Hematopoietic multipotent progenitor cell treated with erythropoietin and hydrocortisone succinate and interleukin-3 and kit ligand, for 8 days (in vitro differentiated cells): ENCODE measurements around the gene ZNF213.
A peak's percentile ranks its signal among the peaks of the same experiment; 100 is the strongest.

Experiments
- DNase-seq: peaks from one replicate; pipeline ENCODE4 v3.0.0-alpha.2; 2015

The ZNF213 gene, protein sequence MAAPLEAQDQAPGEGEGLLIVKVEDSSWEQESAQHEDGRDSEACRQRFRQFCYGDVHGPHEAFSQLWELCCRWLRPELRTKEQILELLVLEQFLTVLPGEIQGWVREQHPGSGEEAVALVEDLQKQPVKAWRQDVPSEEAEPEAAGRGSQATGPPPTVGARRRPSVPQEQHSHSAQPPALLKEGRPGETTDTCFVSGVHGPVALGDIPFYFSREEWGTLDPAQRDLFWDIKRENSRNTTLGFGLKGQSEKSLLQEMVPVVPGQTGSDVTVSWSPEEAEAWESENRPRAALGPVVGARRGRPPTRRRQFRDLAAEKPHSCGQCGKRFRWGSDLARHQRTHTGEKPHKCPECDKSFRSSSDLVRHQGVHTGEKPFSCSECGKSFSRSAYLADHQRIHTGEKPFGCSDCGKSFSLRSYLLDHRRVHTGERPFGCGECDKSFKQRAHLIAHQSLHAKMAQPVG

DNA sequence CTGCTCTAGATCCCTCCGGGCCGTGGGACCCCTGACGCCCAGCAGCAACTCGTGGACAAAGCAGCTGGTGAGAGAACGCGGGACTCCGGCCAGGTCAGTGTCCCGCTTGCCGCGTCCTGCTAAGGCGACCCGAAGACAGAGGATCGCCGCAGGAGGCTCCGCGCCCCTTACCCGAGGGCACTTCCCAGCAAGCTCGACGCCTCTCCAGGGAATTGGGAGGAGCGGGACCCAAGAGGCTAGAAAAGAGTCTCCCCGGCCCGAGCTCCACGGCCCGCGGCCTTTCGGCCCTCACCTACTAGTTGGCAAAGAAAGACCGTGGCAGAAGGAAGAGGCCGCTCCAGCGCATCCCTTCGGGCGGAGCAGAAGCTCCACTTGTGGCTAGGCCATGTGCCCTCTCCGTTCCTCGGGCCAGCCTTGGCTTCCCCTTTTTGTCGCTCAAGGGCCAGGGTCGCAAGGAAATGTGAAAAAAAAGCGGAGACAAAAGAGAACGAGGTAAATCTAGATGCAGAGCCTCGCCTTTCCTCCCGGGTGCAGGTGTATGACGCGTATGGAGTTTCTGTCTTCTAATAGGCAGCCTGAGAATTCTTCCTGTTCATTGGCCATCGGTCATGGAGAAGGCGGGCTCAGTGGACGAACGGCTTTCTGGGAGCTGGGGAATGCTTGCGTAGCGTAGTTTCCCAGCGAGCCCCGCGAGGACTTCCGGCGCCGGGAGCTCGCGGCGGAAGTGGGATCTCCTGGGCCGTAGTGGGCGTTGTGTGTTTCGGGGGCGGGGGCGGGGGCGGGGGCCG, at the start of gene ZNF213:
ZNF213 (plus strand) TSS at position 692 of the 788 bp plus-strand sequence. CDS start 2,252 bp downstream, outside the sequence.
- peak; percentile 99 for DNase-seq

DNA sequence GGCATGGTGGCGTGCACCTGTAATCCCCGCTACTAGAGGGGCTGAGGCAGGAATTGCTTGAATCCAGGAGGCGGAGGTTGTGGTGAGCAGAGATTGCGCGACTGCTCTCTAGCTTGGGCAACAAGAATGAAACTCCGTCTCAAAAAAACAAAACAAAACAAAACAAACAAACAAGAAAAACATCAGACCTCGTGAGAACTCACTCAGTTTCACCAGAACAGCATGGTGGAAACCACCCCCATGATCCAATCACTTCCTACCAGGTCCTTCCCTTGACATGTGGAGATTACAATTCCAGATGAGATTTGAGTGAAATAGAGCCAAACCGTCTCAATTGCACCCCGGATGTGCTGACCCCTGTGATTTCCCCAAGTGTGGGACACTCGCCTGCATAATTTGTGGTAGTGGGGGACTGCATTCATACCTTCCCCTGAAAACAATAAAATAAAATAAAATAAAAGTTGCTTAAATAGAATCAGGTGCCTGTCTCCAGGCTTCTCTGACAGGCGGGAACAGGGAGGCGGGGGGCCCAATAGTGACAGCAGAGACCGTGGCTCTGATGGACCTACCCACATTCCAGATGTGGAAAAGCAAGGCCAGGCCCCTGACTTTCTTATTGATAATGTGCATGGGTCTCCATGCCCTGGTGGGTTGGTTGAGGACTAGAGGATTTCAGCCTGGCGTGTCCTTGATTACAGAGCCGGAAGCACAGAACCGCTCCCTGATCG, 48.8 kb upstream of the ZNF213 start:
- DNase-seq = no peak

DNA sequence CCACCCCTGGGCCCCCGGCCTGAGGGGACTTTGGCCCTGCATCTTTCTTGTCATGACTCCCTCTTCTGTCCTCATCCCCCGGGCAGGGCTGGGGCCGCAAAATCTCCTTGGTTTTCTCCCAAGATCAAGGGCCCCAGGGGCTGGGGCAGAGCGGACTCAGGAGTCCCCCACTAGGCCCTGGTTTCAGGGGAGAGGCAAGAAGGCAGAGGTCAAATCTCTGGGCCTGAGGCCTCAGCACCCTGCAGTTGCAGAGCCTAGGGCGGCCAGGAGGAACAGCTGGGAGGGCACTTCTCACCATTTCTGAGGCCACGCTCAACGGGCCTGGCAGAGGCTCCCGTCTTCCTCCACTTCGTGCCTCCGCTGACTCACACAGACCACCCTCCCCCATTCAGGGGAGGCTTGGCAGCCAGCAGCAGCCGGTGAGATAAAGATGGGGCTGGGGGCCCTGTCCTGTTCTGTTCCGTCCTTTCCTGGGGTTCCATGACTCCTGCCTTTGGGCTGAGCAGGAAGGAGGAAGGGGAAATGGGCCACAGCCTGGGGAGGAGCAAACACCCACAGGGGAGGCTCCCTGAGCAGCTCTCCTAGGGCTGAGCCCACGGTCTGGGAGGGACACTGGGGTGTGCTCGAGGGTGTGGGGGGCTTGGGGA, 48.1 kb upstream of the ZNF213 start:
- DNase-seq = no peak

DNA sequence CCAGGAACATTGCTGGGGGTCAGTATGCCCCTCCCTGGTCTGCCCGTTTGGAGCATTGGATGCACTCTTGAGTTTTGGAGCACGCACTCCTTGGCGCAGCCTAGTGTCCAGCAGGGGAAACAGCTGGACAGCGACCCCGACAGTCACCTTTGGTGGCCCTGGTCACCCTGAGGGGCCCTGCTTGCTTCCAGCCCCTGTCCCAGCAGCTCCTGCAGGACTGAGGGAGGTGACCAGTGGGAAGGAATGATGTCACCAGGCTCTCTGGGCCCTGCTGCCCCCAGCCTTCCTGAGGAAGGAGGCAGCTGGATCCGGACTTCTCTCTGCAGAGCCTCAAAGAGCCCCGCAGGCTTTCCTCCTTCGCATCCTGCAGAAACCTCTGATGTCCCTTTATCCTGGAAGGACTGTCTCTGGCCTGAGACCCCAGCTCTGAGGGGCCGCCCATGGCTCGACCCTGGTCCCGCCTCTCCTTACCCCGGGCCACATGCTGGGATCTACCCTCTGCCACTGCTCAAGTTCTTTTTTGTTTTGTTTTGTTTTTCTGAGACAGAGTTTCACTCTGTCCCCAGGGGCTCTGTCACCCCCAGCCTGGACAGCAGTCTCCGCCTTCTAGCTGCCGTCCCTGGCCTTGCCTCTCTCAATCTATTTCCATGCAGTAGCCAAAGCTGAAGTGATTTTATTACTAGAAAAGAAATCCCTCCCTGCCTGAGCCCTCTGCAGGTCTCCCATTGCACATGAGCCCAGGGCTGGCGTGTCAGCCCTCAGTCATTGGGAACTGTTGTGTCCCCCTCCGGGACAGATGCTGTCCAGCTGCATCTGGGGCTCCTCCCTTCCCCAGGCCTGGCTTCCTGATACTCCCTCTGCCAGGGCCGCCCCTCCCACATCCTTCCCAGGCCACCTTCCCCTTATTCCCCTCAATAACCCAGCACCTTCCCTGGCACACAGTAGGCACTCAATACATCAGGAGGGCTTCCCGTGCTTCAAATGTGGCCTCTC, 47.3 kb upstream of the ZNF213 start:
- DNase-seq = no peak

DNA sequence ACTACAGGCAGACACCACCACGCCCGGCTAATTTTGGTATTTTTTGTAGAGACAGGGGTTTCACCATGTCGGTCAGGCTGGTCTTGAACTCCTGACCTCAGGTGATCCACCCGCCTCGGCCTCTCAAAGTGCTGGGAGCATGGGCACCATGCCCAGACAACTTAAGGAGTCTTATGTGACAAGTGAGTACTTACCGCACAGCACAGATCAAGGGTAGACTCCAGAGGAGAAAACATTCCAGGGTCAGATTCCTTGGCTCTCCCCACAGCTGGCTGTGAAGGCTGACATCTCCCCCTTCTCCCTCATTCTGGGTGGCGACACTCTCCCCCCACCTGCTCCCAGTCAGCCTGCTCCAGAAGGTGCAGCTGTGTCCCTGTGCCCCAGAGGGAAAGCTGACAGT, 46.4 kb upstream of the ZNF213 start:
- DNase-seq = no peak

DNA sequence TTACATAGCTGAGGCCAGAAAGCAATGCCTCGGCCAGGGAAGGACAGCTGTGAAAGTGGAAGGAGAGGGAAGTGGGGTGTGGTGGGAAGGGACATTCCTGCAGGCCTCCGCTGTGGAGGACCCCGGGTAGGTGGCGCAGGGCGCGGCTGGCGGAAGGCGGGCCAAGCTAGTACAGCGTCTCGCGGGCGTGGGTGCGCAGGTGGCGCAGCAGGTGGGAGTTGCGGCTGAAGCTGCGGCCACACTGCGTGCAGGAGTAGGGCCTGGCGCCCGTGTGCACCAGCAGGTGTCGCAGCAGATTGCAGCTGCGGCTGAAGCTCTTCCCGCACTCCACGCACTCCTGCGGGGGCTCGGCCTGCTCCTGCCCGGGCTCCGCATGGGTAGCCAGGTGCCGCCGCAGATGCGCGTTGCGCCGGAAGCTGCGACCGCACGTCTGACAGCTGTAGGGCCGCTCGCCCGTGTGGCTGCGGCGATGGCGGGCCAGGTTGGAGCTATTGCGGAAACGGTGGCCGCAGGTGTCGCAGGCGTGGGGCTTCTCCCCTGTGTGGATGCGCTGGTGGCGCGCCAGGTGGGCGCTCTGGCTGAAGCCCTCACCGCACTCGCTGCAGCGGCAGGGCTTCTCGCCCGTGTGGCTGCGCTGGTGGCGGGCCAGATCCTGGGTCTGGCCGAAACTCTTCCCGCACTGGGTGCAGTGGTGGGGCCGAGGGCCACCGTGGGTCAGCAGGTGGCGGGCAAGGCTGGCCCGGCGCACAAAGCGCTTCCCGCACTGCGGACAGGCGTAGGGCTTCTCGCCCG, 45.7 kb upstream of the ZNF213 start:
- no peak for DNase-seq

DNA sequence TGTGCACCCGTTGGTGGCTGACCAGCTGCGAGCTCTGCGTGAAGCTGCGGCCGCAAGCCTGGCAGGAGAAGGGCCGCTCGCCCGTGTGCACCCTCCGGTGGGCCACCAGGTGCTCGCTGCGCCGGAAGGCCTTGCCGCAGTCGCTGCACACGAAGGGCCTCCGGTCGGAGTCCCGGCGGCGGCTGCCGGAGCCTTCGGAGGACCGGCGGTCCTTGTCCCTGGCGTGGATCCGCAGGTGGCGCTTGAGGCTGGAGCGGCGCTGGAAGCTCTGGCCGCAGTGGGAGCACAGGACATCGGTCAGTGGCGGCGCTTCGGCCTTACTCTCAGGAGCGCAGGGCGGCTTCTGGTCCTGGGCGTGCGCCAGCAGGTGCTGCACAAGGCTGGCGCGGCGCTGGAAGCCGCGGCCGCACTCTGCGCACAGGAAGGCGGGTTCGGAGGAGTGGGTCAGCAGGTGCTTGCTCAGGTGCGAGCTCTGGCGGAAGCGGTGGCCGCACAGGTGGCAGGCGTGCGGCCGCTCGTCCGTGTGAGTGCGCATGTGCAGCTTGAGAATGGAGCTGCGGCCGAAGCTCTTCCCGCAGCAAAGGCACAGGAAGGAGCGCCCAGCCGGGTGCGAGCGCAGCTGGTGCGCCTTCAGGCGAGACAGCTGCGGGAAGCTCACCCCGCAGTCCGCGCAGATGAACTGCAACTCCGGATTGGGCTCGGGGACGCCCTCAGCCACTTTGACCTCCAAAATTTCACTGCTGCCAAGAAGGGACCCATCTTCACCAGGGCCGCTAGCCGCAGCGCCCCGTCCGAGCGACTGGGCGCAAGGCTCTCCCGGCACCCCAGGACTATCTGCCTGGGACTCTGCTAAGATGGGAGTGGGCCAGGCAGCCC, 44.9 kb upstream of the ZNF213 start:
- no peak for DNase-seq

DNA sequence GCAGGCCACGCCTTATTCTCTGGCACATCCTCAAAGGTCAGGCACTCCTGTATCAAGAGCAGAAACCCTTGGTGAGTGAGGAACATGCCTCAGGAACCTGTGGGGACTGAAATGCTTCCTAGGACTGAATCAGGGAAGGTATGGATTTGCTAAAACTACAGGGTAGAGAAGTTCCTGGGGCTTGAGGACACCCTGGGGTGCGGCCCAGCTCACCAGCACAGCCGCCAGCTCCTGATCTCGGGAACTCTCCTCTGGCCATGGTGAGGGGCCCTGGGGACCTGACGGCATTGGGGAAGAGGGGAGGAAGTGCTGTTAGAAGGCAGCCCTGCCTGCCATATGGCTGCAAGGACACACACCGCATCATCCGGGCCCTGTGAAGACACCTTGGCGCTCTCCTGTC, 43.3 kb upstream of the ZNF213 start:
- no peak for DNase-seq

DNA sequence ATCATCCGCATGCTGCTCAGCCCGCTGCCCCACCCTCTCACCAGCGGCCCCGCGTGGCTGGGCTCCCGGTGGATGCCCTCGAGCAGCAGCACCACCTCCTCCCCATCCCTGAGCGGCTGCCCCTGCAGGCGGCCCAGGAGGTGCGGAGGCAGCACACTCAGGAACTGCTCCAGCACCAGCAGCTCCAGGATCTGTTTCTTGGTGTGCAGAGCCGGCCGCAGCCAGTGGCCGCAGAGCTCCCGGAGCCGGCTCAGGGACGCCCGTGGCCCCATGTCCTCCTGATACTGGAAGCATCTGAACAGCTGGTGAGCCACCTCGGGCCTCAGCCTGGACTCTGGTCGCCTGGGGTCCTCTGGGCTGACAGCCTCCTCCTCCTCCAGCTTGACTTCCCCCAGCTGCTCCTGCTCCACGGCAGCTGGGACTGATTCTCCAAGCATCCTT, 42.3 kb upstream of the ZNF213 start:
- no peak for DNase-seq

DNA sequence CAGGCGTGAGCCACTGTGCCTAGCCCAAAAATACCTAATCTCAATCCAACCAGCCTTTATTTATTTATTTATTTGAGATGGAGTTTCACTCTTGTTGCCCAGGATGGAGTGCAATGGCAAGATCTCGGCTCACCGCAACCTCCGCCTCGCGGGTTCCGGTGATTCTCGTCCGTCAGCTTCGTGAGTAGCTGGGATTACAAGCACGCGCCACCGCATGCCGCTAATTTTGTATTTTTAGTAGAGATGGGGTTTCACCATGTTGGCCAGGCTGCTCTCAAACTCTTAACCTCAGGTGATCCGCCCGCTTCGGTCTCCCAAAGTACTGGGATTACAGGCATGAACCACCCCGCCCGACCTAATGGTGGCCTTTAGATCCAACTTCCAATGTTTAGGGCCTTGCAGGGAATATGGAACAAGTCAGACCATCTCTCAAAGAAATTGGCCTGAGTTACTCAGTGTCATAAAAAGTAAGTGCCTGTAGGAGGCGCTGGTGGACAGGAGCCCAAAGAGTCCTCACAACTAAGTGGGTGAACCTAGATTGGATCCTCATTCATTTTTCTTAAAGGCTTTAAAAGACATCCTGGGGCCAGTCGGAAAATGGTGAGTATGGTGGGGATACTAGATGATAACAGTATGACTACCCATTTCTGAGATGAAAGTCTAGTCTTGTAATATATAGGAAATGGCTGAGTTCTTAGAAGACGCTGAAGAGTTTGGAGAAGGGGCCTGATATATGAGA, 40.4 kb upstream of the ZNF213 start:
- peak; percentile 82 for DNase-seq

DNA sequence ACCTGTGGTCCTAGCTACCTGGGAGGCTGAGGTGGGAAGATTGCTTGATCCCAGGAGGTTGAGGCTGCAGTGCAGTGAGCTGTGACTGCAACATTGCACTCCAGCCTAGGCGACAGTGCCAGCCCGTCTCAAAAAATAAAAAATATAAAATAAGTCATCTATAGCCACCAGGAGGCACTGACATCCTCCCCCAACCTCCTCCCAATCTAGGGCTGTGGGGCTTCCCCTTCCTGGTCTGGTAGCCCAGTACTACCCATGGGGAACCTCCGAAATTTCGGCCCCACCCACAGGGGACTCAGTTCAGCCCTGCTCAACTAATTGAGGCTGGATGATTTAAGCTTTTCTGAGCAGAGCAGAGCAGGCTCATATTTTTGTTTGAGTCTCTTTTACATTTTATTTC, 39.0 kb upstream of the ZNF213 start:
- peak; percentile 81 for DNase-seq

DNA sequence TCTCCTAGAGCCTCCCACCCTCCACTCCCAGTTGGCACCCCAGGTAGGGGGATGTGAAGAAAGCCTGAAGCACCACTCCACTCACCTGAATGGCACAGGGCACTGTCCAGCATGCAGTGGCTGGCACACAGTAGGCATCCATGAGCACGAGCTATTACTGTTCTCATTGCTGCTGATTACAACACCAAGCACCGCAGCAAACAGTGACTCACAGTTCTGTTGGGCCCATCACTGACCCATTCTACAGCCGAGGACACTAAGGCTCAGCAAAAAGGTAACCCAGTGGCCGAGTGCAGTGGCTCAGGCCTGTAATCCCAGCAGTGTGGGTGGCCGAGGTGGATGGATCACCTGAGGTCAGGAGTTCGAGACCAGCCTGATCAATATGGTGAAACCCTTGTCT, 38.5 kb upstream of the ZNF213 start:
- DNase-seq = no peak

DNA sequence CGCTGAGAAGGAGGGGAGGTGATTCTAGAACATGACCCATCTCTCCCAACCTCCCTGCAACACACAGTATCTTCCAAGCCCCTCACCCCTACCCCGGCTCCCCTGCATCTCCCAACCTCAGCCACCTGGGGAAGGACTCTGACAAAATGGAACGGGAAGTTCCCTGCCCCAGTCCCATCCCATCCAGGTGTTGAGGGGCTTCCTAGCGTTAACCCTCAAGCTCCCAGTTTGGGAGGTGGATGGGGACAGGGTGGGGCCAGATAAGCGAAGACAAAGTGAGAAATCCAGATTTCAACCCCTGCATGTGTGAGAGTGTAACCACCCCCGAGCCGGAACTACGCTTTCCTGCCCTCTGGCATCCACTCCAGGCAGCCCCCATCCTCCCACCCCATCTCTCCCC, 37.6 kb upstream of the ZNF213 start:
- DNase-seq = no peak

DNA sequence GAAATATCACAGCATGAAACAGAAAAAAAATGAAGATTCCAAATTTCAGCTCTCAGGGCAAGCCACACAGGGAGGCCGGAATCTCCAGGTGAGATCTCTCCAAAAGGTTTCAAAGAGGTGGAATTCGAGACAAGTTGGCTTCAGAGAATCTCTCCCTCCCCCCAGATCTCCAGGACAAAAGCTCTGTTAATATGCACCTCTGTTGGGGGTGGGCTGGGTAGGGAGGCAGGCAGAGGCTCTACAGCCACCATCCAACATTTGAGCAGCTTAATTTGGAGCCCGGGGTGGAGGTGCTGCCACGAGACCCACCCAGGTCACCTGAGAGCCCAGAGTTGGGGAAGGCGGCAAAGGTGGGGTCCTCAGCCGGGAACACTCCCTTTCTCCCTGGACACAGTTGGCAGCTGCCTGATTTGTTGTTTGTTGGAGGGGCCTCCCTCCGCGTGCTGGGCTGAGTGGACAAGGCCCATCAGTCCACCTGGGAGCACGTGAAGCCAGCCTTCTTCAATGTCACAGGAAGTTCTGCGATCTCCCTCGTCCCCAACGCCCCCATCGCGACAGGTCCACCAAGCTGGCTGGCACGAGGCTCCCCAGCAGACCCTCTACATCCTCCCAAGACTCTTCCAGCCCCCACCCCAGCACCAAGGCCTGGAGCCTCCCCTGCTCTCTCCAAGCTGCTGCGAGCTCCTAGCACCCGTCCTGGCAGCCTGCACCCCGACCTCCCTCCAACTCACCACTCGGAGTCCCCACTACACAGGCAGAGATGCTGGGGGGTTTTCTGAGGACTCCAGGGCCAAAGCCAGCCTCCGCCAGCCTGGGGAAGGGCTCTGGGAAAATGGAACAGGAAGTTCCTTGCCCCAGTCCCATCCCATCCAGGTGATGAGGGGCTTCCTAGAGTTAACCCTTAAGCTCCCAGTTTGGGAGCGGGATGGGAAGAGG, 36.1 kb upstream of the ZNF213 start, which contains the start of gene ZSCAN10:
ZSCAN10 (minus strand) TSS at position 836 of the 936 bp plus-strand sequence. CDS start 6,357 bp downstream, outside the sequence.
- no peak for DNase-seq

DNA sequence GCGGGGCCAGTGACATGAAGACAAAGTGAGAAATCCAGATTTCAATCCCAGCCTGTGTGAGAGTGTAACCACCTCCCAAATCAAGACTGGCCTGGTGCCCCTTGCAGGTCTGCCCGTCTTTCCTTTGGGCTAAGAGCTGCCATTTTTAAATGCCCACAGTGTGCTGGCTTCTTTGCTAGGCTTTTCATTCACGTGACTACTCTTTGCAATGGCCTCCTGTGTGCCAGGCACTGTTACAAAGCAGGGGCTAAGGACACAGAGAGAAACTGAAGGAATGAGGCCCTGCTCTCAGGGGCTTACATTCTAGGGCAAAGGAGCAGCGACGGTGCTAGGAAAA, 35.5 kb upstream of the ZNF213 start:
- DNase-seq = no peak

DNA sequence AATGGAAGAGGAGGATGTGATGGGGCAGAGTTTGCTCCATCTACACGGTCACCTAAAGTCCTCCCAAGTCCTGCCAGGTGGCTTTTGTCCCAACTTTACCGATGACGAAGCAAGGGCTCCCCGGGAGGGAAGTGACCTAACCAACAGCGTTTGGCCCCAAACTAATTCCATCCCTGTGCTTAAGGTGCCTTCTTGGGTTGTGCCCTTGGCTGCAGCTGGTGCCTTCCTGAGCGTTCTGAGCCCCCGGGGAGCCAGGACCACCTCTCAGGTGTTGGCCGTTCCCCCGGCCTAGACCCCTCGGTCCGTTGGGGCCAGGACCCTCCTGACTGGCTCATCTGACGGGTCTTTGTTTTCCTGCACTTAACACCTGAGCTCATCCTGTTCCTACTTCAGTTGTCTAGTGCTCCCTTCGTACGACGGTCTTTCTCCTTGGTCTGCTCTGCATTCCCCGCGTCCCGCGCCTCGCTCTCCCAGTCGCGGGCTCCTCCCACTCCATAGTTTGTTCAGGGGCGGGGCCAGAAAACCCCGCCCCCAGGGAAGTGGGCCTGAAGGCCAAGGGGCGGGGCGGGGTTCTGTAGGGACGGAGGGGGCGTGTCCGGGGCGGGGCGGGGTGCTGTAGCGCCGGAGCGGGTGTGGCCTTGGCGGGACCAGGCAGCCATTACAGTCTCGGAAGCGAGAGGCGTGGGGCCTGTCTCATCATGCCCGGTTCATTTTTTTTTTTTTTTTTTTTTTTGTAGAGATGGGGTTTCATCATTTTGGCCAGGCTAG, 34.9 kb upstream of the ZNF213 start:
- peak; percentile 93 for DNase-seq
